Osteoblast (primary cell): ENCODE measurements around the gene CCBE1. TPM values are rescaled to one million over a fixed set of nuclear protein-coding genes. Genes with fewer than 3 reads are reported as not detected.
A peak's percentile ranks its signal among the peaks of the same experiment; 100 is the strongest.

Experiments used
- DNase-seq: peaks from one replicate; pipeline ENCODE4 v3.0.0; 2011; ENCODE audit warnings: low spot score, mixed read lengths; ENCODE audit not compliant: insufficient read length; ENCODE audit errors: missing footprints
- H2AFZ ChIP-seq: 2 replicates; pipeline ENCODE4 v1.6.0; 2011; ENCODE audit warnings: mild to moderate bottlenecking, low read length
- H3K27ac ChIP-seq: 2 replicates; pipeline ENCODE4 v1.5.1; 2011; ENCODE audit warnings: mild to moderate bottlenecking, low read depth, low read length, moderate library complexity
- H3K27me3 ChIP-seq: 2 replicates; pipeline ENCODE4 v1.6.0; 2012; ENCODE audit warnings: mild to moderate bottlenecking, control low read depth, inconsistent platforms, low read length, moderate library complexity; ENCODE audit not compliant: insufficient read depth
- H3K36me3 ChIP-seq: 2 replicates; pipeline ENCODE4 v1.5.1; 2011; ENCODE audit warnings: mild to moderate bottlenecking, low read length, control low read depth, moderate library complexity; ENCODE audit not compliant: insufficient read depth
- H3K4me1 ChIP-seq: 2 replicates; pipeline ENCODE4 v1.5.1; 2011; ENCODE audit warnings: mild to moderate bottlenecking, low read length, control low read depth, moderate library complexity; ENCODE audit not compliant: insufficient read depth
- H3K4me2 ChIP-seq: 2 replicates; pipeline ENCODE4 v1.6.0; 2011; ENCODE audit warnings: mild to moderate bottlenecking, low read length; ENCODE audit not compliant: insufficient read depth
- H3K4me3 ChIP-seq: fragments of 200-600 bp; sonication (generic); 3 replicates; pipeline ENCODE4 v1.5.1; 2012; ENCODE audit warnings: mild to moderate bottlenecking, low read length, inconsistent platforms; ENCODE audit not compliant: insufficient read depth
- H3K79me2 ChIP-seq: 2 replicates; pipeline ENCODE4 v1.6.0; 2012; ENCODE audit warnings: mild to moderate bottlenecking, low read length, control low read depth, inconsistent platforms; ENCODE audit not compliant: insufficient read depth
- H3K9me3 ChIP-seq: 2 replicates; pipeline ENCODE4 v1.5.1; 2011; ENCODE audit warnings: low read depth, low read length, control low read depth
- H4K20me1 ChIP-seq: 2 replicates; pipeline ENCODE4 v1.6.0; 2012; ENCODE audit warnings: mild to moderate bottlenecking, low read length, control low read depth; ENCODE audit not compliant: insufficient read depth
- total RNA-seq: library from RNA; depleted of rRNA; stranded (reverse); fragments of >200 nt; gene quantifications from 2 replicates; pipeline ENCODE4 v1.2.3, GENCODE V29; 2012
- TF ChIP-seq, protein P1 (sequence below): IDR thresholded peaks from 2 replicates; pipeline ENCODE4 v1.5.1; 2011; ENCODE audit warnings: mild to moderate bottlenecking, low read depth, low read length, moderate library complexity; ENCODE audit errors: extremely low read depth

CCBE1 gene
- total RNA-seq, 1 donor, result 51.4 TPM

- H3K36me3 ChIP-seq, result no peaks in the 10 kb centered on the region
- peak overlapping the region; percentile 69 for H3K4me2 ChIP-seq
- no peaks in the 10 kb centered on the region for H3K27me3 ChIP-seq
- H4K20me1 ChIP-seq, result peaks cover 48% of the 10 kb centered on the region
- peak overlapping the region; percentile 74 for H3K27ac ChIP-seq
- H3K9me3 ChIP-seq, result no peaks in the 10 kb centered on the region
- H3K4me3 ChIP-seq, result no peak overlapping the region
- H2AFZ ChIP-seq, result no peak overlapping the region
- peak; percentile 46 for DNase-seq
- TF ChIP-seq, protein P1, sequence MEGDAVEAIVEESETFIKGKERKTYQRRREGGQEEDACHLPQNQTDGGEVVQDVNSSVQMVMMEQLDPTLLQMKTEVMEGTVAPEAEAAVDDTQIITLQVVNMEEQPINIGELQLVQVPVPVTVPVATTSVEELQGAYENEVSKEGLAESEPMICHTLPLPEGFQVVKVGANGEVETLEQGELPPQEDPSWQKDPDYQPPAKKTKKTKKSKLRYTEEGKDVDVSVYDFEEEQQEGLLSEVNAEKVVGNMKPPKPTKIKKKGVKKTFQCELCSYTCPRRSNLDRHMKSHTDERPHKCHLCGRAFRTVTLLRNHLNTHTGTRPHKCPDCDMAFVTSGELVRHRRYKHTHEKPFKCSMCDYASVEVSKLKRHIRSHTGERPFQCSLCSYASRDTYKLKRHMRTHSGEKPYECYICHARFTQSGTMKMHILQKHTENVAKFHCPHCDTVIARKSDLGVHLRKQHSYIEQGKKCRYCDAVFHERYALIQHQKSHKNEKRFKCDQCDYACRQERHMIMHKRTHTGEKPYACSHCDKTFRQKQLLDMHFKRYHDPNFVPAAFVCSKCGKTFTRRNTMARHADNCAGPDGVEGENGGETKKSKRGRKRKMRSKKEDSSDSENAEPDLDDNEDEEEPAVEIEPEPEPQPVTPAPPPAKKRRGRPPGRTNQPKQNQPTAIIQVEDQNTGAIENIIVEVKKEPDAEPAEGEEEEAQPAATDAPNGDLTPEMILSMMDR, result no peak
- peaks cover 31% of the 10 kb centered on the region for H3K4me1 ChIP-seq
- H3K79me2 ChIP-seq, result peaks cover 89% of the 10 kb centered on the region
Measured at GRCh38 chr18:59624369-59624765, 72.9 kb downstream of the CCBE1 start.

- H3K4me2 ChIP-seq, result peak overlapping the region; percentile 69
- peak overlapping the region; percentile 74 for H3K27ac ChIP-seq
- H2AFZ ChIP-seq, result no peak overlapping the region
- peaks cover 41% of the 10 kb centered on the region for H4K20me1 ChIP-seq
- H3K4me1 ChIP-seq, result peaks cover 28% of the 10 kb centered on the region
- TF ChIP-seq, protein P1, result no peak
- H3K4me3 ChIP-seq, result peak overlapping the region; percentile 36
- no peaks in the 10 kb centered on the region for H3K9me3 ChIP-seq
- no peaks in the 10 kb centered on the region for H3K27me3 ChIP-seq
- DNase-seq, result peak; percentile 36
- H3K36me3 ChIP-seq, result no peaks in the 10 kb centered on the region
- H3K79me2 ChIP-seq, result peaks cover 87% of the 10 kb centered on the region
Measured at GRCh38 chr18:59623456-59624368, 73.5 kb downstream of the CCBE1 start.

- Histone ChIP-seq H3K4me3 (no peak overlapping the region), H3K36me3 (no peaks in the 10 kb centered on the region), H3K4me2 (no peak overlapping the region), H3K9me3 (no peaks in the 10 kb centered on the region), H3K4me1 (peaks cover 46% of the 10 kb centered on the region), H3K27me3 (no peaks in the 10 kb centered on the region), H3K27ac (no peak overlapping the region), H4K20me1 (peaks cover 41% of the 10 kb centered on the region), H2AFZ (no peak overlapping the region), H3K79me2 (peaks cover 88% of the 10 kb centered on the region)
- no peak for DNase-seq
- TF ChIP-seq, protein P1, result no peak
Measured at GRCh38 chr18:59621027-59621426, 76.2 kb downstream of the CCBE1 start.

GRCh38 chr18:59620381-59620780 lies 76.8 kb downstream of the CCBE1 start:
- H3K79me2 ChIP-seq, result peaks cover 88% of the 10 kb centered on the region
- no peaks in the 10 kb centered on the region for H3K36me3 ChIP-seq
- H2AFZ ChIP-seq, result no peak overlapping the region
- H3K4me3 ChIP-seq, result no peak overlapping the region
- TF ChIP-seq, protein P1, result no peak
- H4K20me1 ChIP-seq, result peaks cover 46% of the 10 kb centered on the region
- no peak overlapping the region for H3K4me2 ChIP-seq
- H3K27ac ChIP-seq, result no peak overlapping the region
- DNase-seq, result no peak
- H3K9me3 ChIP-seq, result no peaks in the 10 kb centered on the region
- no peaks in the 10 kb centered on the region for H3K27me3 ChIP-seq
- H3K4me1 ChIP-seq, result peaks cover 49% of the 10 kb centered on the region
